Neural cell (in vitro differentiated cells): ENCODE measurements around the gene LDLRAD4. TPM values are rescaled to one million over a fixed set of nuclear protein-coding genes. Genes with fewer than 3 reads are reported as not detected.

Source experiments
- H2AFZ ChIP-seq: fragments of 200-600, 300-800 bp; sonication (generic), shearing (Covaris generic); 2 replicates; pipeline ENCODE4 v1.6.0; 2014; ENCODE audit warnings: low read depth, mild to moderate bottlenecking, antibody characterized with exemption, low read length, moderate library complexity
- H3F3A ChIP-seq: fragments of 200-600 bp; shearing (Covaris generic); 2 replicates; pipeline ENCODE4 v1.6.1; 2016; ENCODE audit warnings: mild to moderate bottlenecking, moderate library complexity, mixed read lengths, antibody characterized with exemption, low read length; ENCODE audit not compliant: insufficient read depth, poor library complexity, severe bottlenecking
- H3K27ac ChIP-seq: fragments of 200-600, 300-800 bp; sonication (generic), shearing (Covaris generic); 2 replicates; pipeline ENCODE4 v1.5.1; 2014; ENCODE audit warnings: mild to moderate bottlenecking, low read length, moderate library complexity
- H3K27me3 ChIP-seq: fragments of 300-800, 200-600 bp; sonication (generic), shearing (Covaris generic); 2 replicates; pipeline ENCODE4 v1.6.0; 2014; ENCODE audit warnings: mild to moderate bottlenecking, low read depth, low read length, moderate library complexity; ENCODE audit not compliant: insufficient read depth
- H3K36me3 ChIP-seq: fragments of 300-800, 200-600 bp; sonication (generic), shearing (Covaris generic); 2 replicates; pipeline ENCODE4 v1.5.1; 2014; ENCODE audit warnings: mild to moderate bottlenecking, antibody characterized with exemption, low read length, moderate library complexity; ENCODE audit not compliant: insufficient read depth
- H3K4me2 ChIP-seq: fragments of 300-800, 200-600 bp; sonication (generic), shearing (Covaris generic); 2 replicates; pipeline ENCODE4 v1.6.0; 2014; ENCODE audit warnings: mild to moderate bottlenecking, low read length
- H3K4me3 ChIP-seq: fragments of 300-800, 200-600 bp; sonication (generic), shearing (Covaris generic); 2 replicates; pipeline ENCODE4 v1.5.1; 2014; ENCODE audit warnings: mild to moderate bottlenecking, low read length, moderate library complexity
- H3K79me2 ChIP-seq: fragments of 200-600 bp; shearing (Covaris generic); replicated peaks from 2 replicates; pipeline ENCODE4 v1.6.0; 2014; ENCODE audit warnings: mild to moderate bottlenecking, low read length, moderate library complexity; ENCODE audit not compliant: insufficient read depth
- H3K9ac ChIP-seq: fragments of 300-800, 200-600 bp; sonication (generic), shearing (Covaris generic); 2 replicates; pipeline ENCODE4 v1.6.1; 2016; ENCODE audit warnings: mild to moderate bottlenecking, low read length, mixed read lengths
- H3K9me2 ChIP-seq: fragments of 200-600 bp; shearing (Covaris generic); 2 replicates; pipeline ENCODE4 v1.6.1; 2016; ENCODE audit warnings: mild to moderate bottlenecking, low read length, mixed read lengths; ENCODE audit not compliant: insufficient read depth
- H3K9me3 ChIP-seq: fragments of 200-600, 300-800 bp; sonication (generic), shearing (Covaris generic); 2 replicates; pipeline ENCODE4 v1.6.1; 2016; ENCODE audit warnings: mild to moderate bottlenecking, mixed run types, low read length, moderate library complexity, mixed read lengths
- H4K20me1 ChIP-seq: fragments of 200-600 bp; shearing (Covaris generic); 2 replicates; pipeline ENCODE4 v1.6.1; 2016; ENCODE audit warnings: mild to moderate bottlenecking, mixed run types; ENCODE audit not compliant: insufficient read depth
- EP300 ChIP-seq: fragments of 450-650 bp; conservative IDR thresholded peaks from 2 replicates; pipeline ENCODE4 v1.6.1; 2014; ENCODE audit warnings: antibody characterized with exemption, mild to moderate bottlenecking, moderate library complexity; ENCODE audit not compliant: poor library complexity, severe bottlenecking
- EZH2 ChIP-seq: fragments of 200-600, 300-800 bp; shearing (Covaris generic), sonication (generic); IDR thresholded peaks from 2 replicates; pipeline ENCODE4 v1.6.1; 2014; ENCODE audit warnings: antibody characterized with exemption, low read length, borderline replicate concordance, mild to moderate bottlenecking; ENCODE audit not compliant: insufficient read depth, poor library complexity, severe bottlenecking
- MXI1 ChIP-seq: fragments of 450-650 bp; conservative IDR thresholded peaks from 2 replicates; pipeline ENCODE4 v1.6.1; 2014; ENCODE audit warnings: antibody characterized with exemption, mild to moderate bottlenecking; ENCODE audit not compliant: poor library complexity, severe bottlenecking
- POLR2AphosphoS5 ChIP-seq: IDR thresholded peaks from 2 replicates; pipeline ENCODE4 v1.6.1; 2012
- RAD21 ChIP-seq: fragments of 450-650 bp; conservative IDR thresholded peaks from 2 replicates; pipeline ENCODE4 v1.6.1; 2014; ENCODE audit warnings: antibody characterized with exemption, mild to moderate bottlenecking, moderate library complexity
- REST ChIP-seq: IDR thresholded peaks from 2 replicates; pipeline ENCODE4 v1.6.1; 2012; ENCODE audit warnings: borderline replicate concordance
- SMC3 ChIP-seq: fragments of 450-650 bp; conservative IDR thresholded peaks from 2 replicates; pipeline ENCODE4 v1.6.1; 2014; ENCODE audit warnings: antibody characterized with exemption, mild to moderate bottlenecking, moderate library complexity; ENCODE audit not compliant: poor library complexity
- TAF1 ChIP-seq: IDR thresholded peaks from 2 replicates; pipeline ENCODE4 v1.6.1; 2012; ENCODE audit warnings: low read depth
- polyA plus RNA-seq: library from polyadenylated mRNA; depleted of rRNA; stranded (reverse); fragments of >200 nt; gene quantifications from 2 replicates; pipeline ENCODE4 v1.2.3, GENCODE V29; 2014
- TF ChIP-seq, protein P1 (sequence below): fragments of 450-650 bp; IDR thresholded peaks from 2 replicates; pipeline ENCODE4 v1.5.1; 2014; ENCODE audit warnings: antibody characterized with exemption, mild to moderate bottlenecking, moderate library complexity; ENCODE audit not compliant: poor library complexity, severe bottlenecking

The LDLRAD4 gene
- polyA plus RNA-seq, 1 donor from 2014 or later, result 3.7 TPM

DNA sequence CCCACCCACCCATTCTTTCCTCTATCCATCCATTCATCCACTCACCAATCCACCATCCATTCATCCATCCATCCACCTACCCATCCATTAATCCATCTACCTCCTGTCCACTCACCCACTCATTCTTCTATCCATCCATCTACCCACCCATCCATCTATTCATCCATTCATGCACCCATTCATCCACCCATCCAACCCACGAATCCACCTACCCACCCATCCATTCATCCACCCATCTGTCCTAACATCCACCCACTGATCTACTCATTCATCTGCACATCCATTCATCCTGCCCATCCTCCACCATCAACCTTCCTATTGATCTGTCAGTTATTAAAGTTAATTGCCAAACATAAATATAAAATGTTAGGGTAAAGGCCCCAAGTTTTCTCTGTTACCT lies 25.6 kb downstream of the LDLRAD4 start:
- no peak overlapping the region for H3K4me3 ChIP-seq
- no peak overlapping the region for H3K4me2 ChIP-seq
- H3F3A ChIP-seq, result no peaks in the 10 kb centered on the region
- H3K27me3 ChIP-seq, result no peaks in the 10 kb centered on the region
- H3K9ac ChIP-seq, result no peak overlapping the region
- no peak overlapping the region for H3K27ac ChIP-seq
- no peaks in the 10 kb centered on the region for H3K9me3 ChIP-seq
- H3K9me2 ChIP-seq, result no peaks in the 10 kb centered on the region
- H3K36me3 ChIP-seq, result no peaks in the 10 kb centered on the region
- TF ChIP-seq MXI1 (no peak), SMC3 (no peak), RAD21 (no peak), EP300 (no peak), REST (no peak), POLR2AphosphoS5 (no peak), EZH2 (no peak), TAF1 (no peak)
- TF ChIP-seq, protein P1, sequence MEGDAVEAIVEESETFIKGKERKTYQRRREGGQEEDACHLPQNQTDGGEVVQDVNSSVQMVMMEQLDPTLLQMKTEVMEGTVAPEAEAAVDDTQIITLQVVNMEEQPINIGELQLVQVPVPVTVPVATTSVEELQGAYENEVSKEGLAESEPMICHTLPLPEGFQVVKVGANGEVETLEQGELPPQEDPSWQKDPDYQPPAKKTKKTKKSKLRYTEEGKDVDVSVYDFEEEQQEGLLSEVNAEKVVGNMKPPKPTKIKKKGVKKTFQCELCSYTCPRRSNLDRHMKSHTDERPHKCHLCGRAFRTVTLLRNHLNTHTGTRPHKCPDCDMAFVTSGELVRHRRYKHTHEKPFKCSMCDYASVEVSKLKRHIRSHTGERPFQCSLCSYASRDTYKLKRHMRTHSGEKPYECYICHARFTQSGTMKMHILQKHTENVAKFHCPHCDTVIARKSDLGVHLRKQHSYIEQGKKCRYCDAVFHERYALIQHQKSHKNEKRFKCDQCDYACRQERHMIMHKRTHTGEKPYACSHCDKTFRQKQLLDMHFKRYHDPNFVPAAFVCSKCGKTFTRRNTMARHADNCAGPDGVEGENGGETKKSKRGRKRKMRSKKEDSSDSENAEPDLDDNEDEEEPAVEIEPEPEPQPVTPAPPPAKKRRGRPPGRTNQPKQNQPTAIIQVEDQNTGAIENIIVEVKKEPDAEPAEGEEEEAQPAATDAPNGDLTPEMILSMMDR, result no peak
- H4K20me1 ChIP-seq, result no peaks in the 10 kb centered on the region
- no peak overlapping the region for H2AFZ ChIP-seq
- no peaks in the 10 kb centered on the region for H3K79me2 ChIP-seq

DNA sequence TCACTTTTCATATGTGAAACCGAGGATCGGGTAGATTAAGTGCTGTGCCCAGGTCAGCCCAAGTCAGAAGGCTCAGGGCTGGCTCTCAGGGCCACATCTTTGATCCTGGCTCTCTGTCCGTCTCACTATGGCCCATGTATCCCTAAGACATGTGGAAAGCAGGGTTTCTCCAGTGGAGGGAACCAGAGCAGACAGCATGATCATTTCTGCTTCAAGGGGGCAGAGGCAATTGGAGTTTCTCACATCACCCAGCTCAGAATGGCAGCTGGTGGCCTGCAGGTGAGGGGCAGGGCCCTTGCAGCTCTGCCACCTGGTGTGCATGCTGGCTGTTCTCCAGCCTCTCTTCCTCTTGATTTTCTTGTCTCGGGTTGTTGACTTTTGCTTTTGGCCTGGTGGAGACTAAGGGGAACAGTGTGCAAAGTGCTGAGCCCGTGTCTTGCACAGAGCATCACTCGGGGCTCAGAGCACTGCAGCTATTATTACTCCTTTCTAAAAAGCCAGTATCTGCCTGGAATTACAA lies 27.0 kb downstream of the LDLRAD4 start:
- H3K36me3 ChIP-seq, result no peaks in the 10 kb centered on the region
- H3F3A ChIP-seq, result no peaks in the 10 kb centered on the region
- no peak overlapping the region for H3K27ac ChIP-seq
- no peaks in the 10 kb centered on the region for H3K79me2 ChIP-seq
- H3K27me3 ChIP-seq, result no peaks in the 10 kb centered on the region
- no peaks in the 10 kb centered on the region for H4K20me1 ChIP-seq
- no peak overlapping the region for H2AFZ ChIP-seq
- no peaks in the 10 kb centered on the region for H3K9me2 ChIP-seq
- no peak overlapping the region for H3K4me3 ChIP-seq
- H3K9ac ChIP-seq, result no peak overlapping the region
- TF ChIP-seq SMC3, result no peak
- no peak for TF ChIP-seq RAD21
- no peak for TF ChIP-seq TAF1
- TF ChIP-seq MXI1, result no peak
- TF ChIP-seq REST, result no peak
- TF ChIP-seq, protein P1, result no peak
- no peak for TF ChIP-seq EZH2
- no peak for TF ChIP-seq EP300
- TF ChIP-seq POLR2AphosphoS5, result no peak
- peaks cover 5% of the 10 kb centered on the region for H3K9me3 ChIP-seq
- no peak overlapping the region for H3K4me2 ChIP-seq
